Panc1 (cell line): ENCODE measurements around the gene FAM98B. TPM values are rescaled to one million over a fixed set of nuclear protein-coding genes. Genes with fewer than 3 reads are reported as not detected.
"Not testable (repeated sequence)": the region's sequence is repeated elsewhere in the genome, so short reads cannot be mapped to it uniquely, and the experiment has no call there.

Experiments used
- ATAC-seq: fragments of 200-7000 bp; cut with Tn5 transposase; 2 replicates; pipeline ENCODE4 v1.9.1; 2020; ENCODE audit warnings: mild to moderate bottlenecking, moderate library complexity
- BruUV-seq: library from RNA; stranded (reverse); fragments of 400-500 nt; replicated peaks from 2 replicates; lab custom pipeline; 2021; lab: Mats Ljungman, UMichigan
- CTCF ChIA-PET: fragments of 300-600 bp; sonication (Branson Sonifier 250); formaldehyde crosslinking; loops from one replicate; lab custom pipeline; 2022; ENCODE audit warnings: antibody characterized with exemption; lab: Charles Lee
- POLR2A ChIA-PET: fragments of 300-600 bp; sonication (Branson Sonifier 250); formaldehyde crosslinking; loops from one replicate; lab custom pipeline; 2022; ENCODE audit warnings: antibody characterized with exemption; lab: Charles Lee
- DNase-seq: peaks from one replicate; pipeline ENCODE4 v3.0.0-alpha.2; 2010; ENCODE audit warnings: low read depth, low spot score
- H3K27ac ChIP-seq: 2 replicates; pipeline ENCODE4 v1.5.1; 2011; ENCODE audit warnings: mild to moderate bottlenecking, low read length, inconsistent platforms
- H3K27me3 ChIP-seq: fragments of 200-500 bp; sonication (Bioruptor generic); 2 replicates; pipeline ENCODE4 v1.6.0; 2014; ENCODE audit warnings: low read length, inconsistent platforms; ENCODE audit not compliant: control insufficient read depth, insufficient read depth
- H3K36me3 ChIP-seq: fragments of 200-500 bp; sonication (Bioruptor generic); 2 replicates; pipeline ENCODE4 v1.5.1; 2014; ENCODE audit warnings: inconsistent platforms, mild to moderate bottlenecking, low read length, moderate library complexity; ENCODE audit not compliant: control insufficient read depth, insufficient read depth
- H3K4me1 ChIP-seq: 2 replicates; pipeline ENCODE4 v1.5.1; 2011; ENCODE audit warnings: inconsistent platforms, mild to moderate bottlenecking, low read length, moderate library complexity; ENCODE audit not compliant: control insufficient read depth, insufficient read depth
- H3K4me3 ChIP-seq, 2 experiments: 2 replicates each; pipeline ENCODE4 v1.5.1; 2011 to 2012; ENCODE audit warnings: low read depth in 2 of 2, low read length in 2 of 2, mild to moderate bottlenecking in 2 of 2, inconsistent platforms in 1 of 2, moderate library complexity in 1 of 2
- H3K9me3 ChIP-seq: fragments of 200-500 bp; sonication (Bioruptor generic); 2 replicates; pipeline ENCODE4 v1.5.1; 2014; ENCODE audit warnings: low read depth, mild to moderate bottlenecking, inconsistent platforms, low read length, moderate library complexity; ENCODE audit not compliant: control insufficient read depth, insufficient read depth
- CTCF ChIP-seq: fragments of 450-650 bp; IDR thresholded peaks from 2 replicates; pipeline ENCODE4 v1.5.1; 2017; ENCODE audit warnings: mild to moderate bottlenecking
- POLR2AphosphoS5 ChIP-seq: IDR thresholded peaks from 2 replicates; pipeline ENCODE4 v1.6.1; 2012; ENCODE audit warnings: mild to moderate bottlenecking, low read depth, low read length, moderate library complexity
- REST ChIP-seq, 2 experiments: IDR thresholded peaks; 2 replicates each; pipeline ENCODE4 v1.6.1; 2011 to 2012; ENCODE audit warnings: low read depth in 2 of 2, control low read depth in 1 of 2, low read length in 1 of 2, mild to moderate bottlenecking in 1 of 2, moderate library complexity in 1 of 2; ENCODE audit not compliant: insufficient read depth in 1 of 2
- SIN3A ChIP-seq: IDR thresholded peaks from 2 replicates; pipeline ENCODE4 v1.6.1; 2012; ENCODE audit warnings: low read depth, mild to moderate bottlenecking, low read length, moderate library complexity, borderline replicate concordance; ENCODE audit not compliant: insufficient read depth
- TCF7L2 ChIP-seq: IDR thresholded peaks from 2 replicates; pipeline ENCODE4 v1.6.1; 2011; ENCODE audit warnings: mild to moderate bottlenecking, low read depth, low read length, inconsistent platforms
- in situ Hi-C: cut with HindIII; loops from 2 replicates; pipeline ENCODE4 v1.10.0; 2016; ENCODE audit warnings: low sequenced_read_pairs, low pct_unique_long_range_greater_than_20kb
- intact Hi-C: fragments of 100-400 bp; cut with micrococcal nuclease; formaldehyde crosslinking; loops from one replicate; pipeline ENCODE4 v1.10.0; 2022; ENCODE audit not compliant: unreplicated experiment
- total RNA-seq: library from RNA; stranded (reverse); gene quantifications from one replicate; pipeline ENCODE4 v1.2.1, GENCODE V29; 2021; ENCODE audit not compliant: unreplicated experiment

The FAM98B gene
- total RNA-seq, 1 experiment from 2014 or later, result 32.5 TPM

GRCh38 chr15:38430106-38430760, 23.7 kb upstream of the FAM98B start:
- CTCF ChIA-PET, result no interaction called here
- H3K27me3 ChIP-seq, result no peaks in the 10 kb centered on the region

GRCh38 chr15:38436993-38437392, 16.9 kb upstream of the FAM98B start:
- ATAC-seq (no peak), DNase-seq (no peak)
- Histone ChIP-seq H3K36me3 (no peaks in the 10 kb centered on the region), H3K4me3 (no peak overlapping the region), H3K9me3 (no peaks in the 10 kb centered on the region), H3K27ac (no peak overlapping the region), H3K4me1 (no peaks in the 10 kb centered on the region), H3K27me3 (no peaks in the 10 kb centered on the region)
- ChIA-PET CTCF (no interaction called here), POLR2A (no interaction called here)
- TF ChIP-seq TCF7L2 (no peak), CTCF (no peak), SIN3A (no peak), POLR2AphosphoS5 (no peak), REST (IDR thresholded peaks at IDR 0.05; ENCODE audit: insufficient read depth in 1 of 2, low read depth in 2 of 2, low read length in 1 of 2) (no peak)
- in situ Hi-C loops, result no loop called here
- intact Hi-C loops, result no loop called here
- BruUV-seq, result no TSS peak

More at GRCh38 chr15:38430106-38430760, 23.7 kb upstream of the FAM98B start:
- no peak for TF ChIP-seq CTCF
- intact Hi-C loops, result no loop called here
- Histone ChIP-seq H3K27ac (no peak overlapping the region), H3K4me3 (no peak overlapping the region), H3K9me3 (no peaks in the 10 kb centered on the region), H3K36me3 (no peaks in the 10 kb centered on the region), H3K4me1 (no peaks in the 10 kb centered on the region)
- BruUV-seq, result no TSS peak
- no peak for ATAC-seq
- DNase-seq, result no peak
- in situ Hi-C loops, result no loop called here
- POLR2A ChIA-PET, result no interaction called here

- H3K27ac ChIP-seq, CTCF ChIA-PET, ATAC-seq, BruUV-seq, H3K9me3 ChIP-seq, DNase-seq, intact Hi-C loops, H3K36me3 ChIP-seq, H3K4me3 ChIP-seq, H3K4me1 ChIP-seq, in situ Hi-C loops, POLR2A ChIA-PET, H3K27me3 ChIP-seq: not testable (repeated sequence)
Measured at GRCh38 chr15:38437603-38438002, 16.3 kb upstream of the FAM98B start.
